Left ventricle myocardium inferior (tissue), 1 donor: ENCODE data around the gene HNF4A. TPM values are rescaled to one million over a fixed set of nuclear protein-coding genes. Genes with fewer than 3 reads are reported as not detected.

Experiments used
- DNase-seq: peaks from one replicate; pipeline ENCODE4 v3.0.0-alpha.2; 2020
- H3K27ac ChIP-seq: fragments of 200-600 bp; replicated peaks from 2 replicates; pipeline ENCODE4 v1.8.0; 2021
- H3K27me3 ChIP-seq: fragments of 200-600 bp; 2 replicates; pipeline ENCODE4 v1.8.0; 2021; ENCODE audit warnings: low read depth
- H3K36me3 ChIP-seq: fragments of 200-600 bp; 2 replicates; pipeline ENCODE4 v1.8.0; 2021
- H3K4me1 ChIP-seq: fragments of 200-600 bp; 2 replicates; pipeline ENCODE4 v1.8.0; 2021
- H3K4me3 ChIP-seq: fragments of 200-600 bp; 2 replicates; pipeline ENCODE4 v1.8.0; 2021; ENCODE audit warnings: mild to moderate bottlenecking, moderate library complexity
- H3K9me3 ChIP-seq: fragments of 200-600 bp; replicated peaks from 2 replicates; pipeline ENCODE4 v1.8.0; 2021
- CTCF ChIP-seq: fragments of 200-600 bp; IDR thresholded peaks from 2 replicates; pipeline ENCODE4 v1.8.0; 2021; ENCODE audit warnings: antibody characterized with exemption, mild to moderate bottlenecking, borderline replicate concordance
- intact Hi-C: fragments of 100-400 bp; cut with micrococcal nuclease; formaldehyde crosslinking; loops from one replicate; pipeline ENCODE4 v1.11.0; 2022
- total RNA-seq: library from RNA; stranded (reverse); fragmentation: NEBNext Ultra II Directional; extraction: Animal tissue kit (Norgen Biotek cat#: 25700); gene quantifications from one replicate; pipeline ENCODE4 v1.2.1, GENCODE V29; 2021
- donor health status: DM: no; HTN: yes; CAD: no; lungs with severe emphysema.

Gene HNF4A
- total RNA-seq, 1 donor from 2014 or later: not detected

- Histone ChIP-seq H3K36me3 (no peaks in the 10 kb centered on the region), H3K9me3 (no peaks in the 10 kb centered on the region), H3K27me3 (peaks cover 10% of the 10 kb centered on the region), H3K4me1 (no peaks in the 10 kb centered on the region), H3K27ac (no peak overlapping the region), H3K4me3 (no peak overlapping the region)
- DNase-seq: no peak
- intact Hi-C loops: no loop called here
- no peak for TF ChIP-seq CTCF
These were observed 93.5 kb downstream of the HNF4A start for GRCh38 chr20:44448753-44449546.

GRCh38 chr20:44449864-44450263, 94.4 kb downstream of the HNF4A start:
- H3K4me3 ChIP-seq: no peak overlapping the region
- no peak overlapping the region for H3K27ac ChIP-seq
- H3K4me1 ChIP-seq: no peaks in the 10 kb centered on the region
- H3K9me3 ChIP-seq: no peaks in the 10 kb centered on the region
- no peak for DNase-seq
- H3K27me3 ChIP-seq: peaks cover 10% of the 10 kb centered on the region
- intact Hi-C loops: no loop called here
- H3K36me3 ChIP-seq: no peaks in the 10 kb centered on the region
- no peak for TF ChIP-seq CTCF

GRCh38 chr20:44450281-44450889, 94.9 kb downstream of the HNF4A start:
- no peak for DNase-seq
- Histone ChIP-seq H3K4me3 (no peak overlapping the region), H3K9me3 (no peaks in the 10 kb centered on the region), H3K27ac (no peak overlapping the region), H3K36me3 (no peaks in the 10 kb centered on the region), H3K27me3 (peaks cover 10% of the 10 kb centered on the region), H3K4me1 (no peaks in the 10 kb centered on the region)
- intact Hi-C loops: no loop called here
- TF ChIP-seq CTCF: no peak

- H3K9me3 ChIP-seq: no peaks in the 10 kb centered on the region
- no peak for TF ChIP-seq CTCF
- H3K36me3 ChIP-seq: no peaks in the 10 kb centered on the region
- peaks cover 10% of the 10 kb centered on the region for H3K27me3 ChIP-seq
- intact Hi-C loops: no loop called here
- no peak for DNase-seq
- H3K4me3 ChIP-seq: no peak overlapping the region
- H3K4me1 ChIP-seq: no peaks in the 10 kb centered on the region
- H3K27ac ChIP-seq: no peak overlapping the region
These were observed 95.5 kb downstream of the HNF4A start for GRCh38 chr20:44450903-44451450.

- Histone ChIP-seq H3K36me3 (no peaks in the 10 kb centered on the region), H3K27ac (no peak overlapping the region), H3K4me3 (no peak overlapping the region), H3K27me3 (peaks cover under 1% of the 10 kb centered on the region), H3K4me1 (no peaks in the 10 kb centered on the region), H3K9me3 (no peaks in the 10 kb centered on the region)
- TF ChIP-seq CTCF: no peak
- DNase-seq: no peak
- intact Hi-C loops: no loop called here
These were observed 98.9 kb downstream of the HNF4A start for GRCh38 chr20:44454306-44454963.
